Head of caudate nucleus (tissue), 42 donors: ENCODE measurements around the gene CPT1C.
A peak's percentile ranks its signal among the peaks of the same experiment; 100 is the strongest.

Experiments used
- DNase-seq, 42 donors: peaks; one replicate each; pipeline versions ENCODE4 v3.0.0 to v3.0.0-alpha.2; 2020 to 2021; ENCODE audit warnings: mixed read lengths in 7 of 42
- intact Hi-C: fragments of 100-400 bp; cut with DNase I; formaldehyde crosslinking; loops from one replicate; pipeline ENCODE4 v1.15.0; 2022

The CPT1C gene

GRCh38 chr19:49658566-49659442 is 32.1 kb upstream of the CPT1C start:
- intact Hi-C loops, result no loop called here
- no peak for DNase-seq

GRCh38 chr19:49660338-49660961 is 30.5 kb upstream of the CPT1C start:
- intact Hi-C loops, result loop anchor here (10.0 kb wide), 1 partner anchor 66 kb away; the partner anchor contains the start of gene PRR12

GRCh38 chr19:49662011-49662410 is 28.9 kb upstream of the CPT1C start:
- no peak for DNase-seq
- intact Hi-C loops, result loop anchor here (10.0 kb wide), 1 partner anchor 67 kb away; the partner anchor contains the start of gene PRR12

More at GRCh38 chr19:49660338-49660961, 30.5 kb upstream of the CPT1C start:
- no peak for DNase-seq

GRCh38 chr19:49663224-49663623 is 27.7 kb upstream of the CPT1C start:
- DNase-seq, result no peak
- intact Hi-C loops, result loop anchor here (10.0 kb wide), 1 partner anchor 68 kb away; the partner anchor contains the start of gene PRR12

- DNase-seq, result peak; percentile 85 to 97 (median 94)
- intact Hi-C loops, result loop anchor here (10.0 kb wide), 1 partner anchor 70 kb away; the partner anchor contains the start of gene PRR12
Measured at GRCh38 chr19:49664171-49665035, 26.5 kb upstream of the CPT1C start.

GRCh38 chr19:49665036-49665350 is 25.9 kb upstream of the CPT1C start:
- intact Hi-C loops, result loop anchor here (10.0 kb wide), 1 partner anchor 70 kb away; the partner anchor contains the start of gene PRR12
- no peak for DNase-seq

GRCh38 chr19:49665351-49666119 is 25.4 kb upstream of the CPT1C start, which contains the start of the genes BCL2L12 and IRF3:
Gene BCL2L12, plus strand, starts transcription at chr19:49665933. Its CDS starts 760 bp downstream, at chr19:49666693.
Gene IRF3, minus strand, starts transcription at chr19:49665857. Its CDS starts 1,019 bp downstream, at chr19:49664838.
- DNase-seq, result peak; percentile 92 to 100 (median 98)
- intact Hi-C loops, result loop anchor here (10.0 kb wide), 1 partner anchor 71 kb away; the partner anchor contains the start of gene PRR12

- DNase-seq, result no peak
- intact Hi-C loops, result loop anchor here (10.0 kb wide), 1 partner anchor 71 kb away; the partner anchor contains the start of gene PRR12
Measured at GRCh38 chr19:49666120-49666444, 24.8 kb upstream of the CPT1C start.

- intact Hi-C loops, result loop anchor here (10.0 kb wide), 1 partner anchor 73 kb away; the partner anchor contains the start of gene PRR12
- DNase-seq, result no peak
Measured at GRCh38 chr19:49667473-49667872, 23.4 kb upstream of the CPT1C start.

GRCh38 chr19:49669516-49669915 is 21.4 kb upstream of the CPT1C start:
- intact Hi-C loops, result loop anchor here (10.0 kb wide), 1 partner anchor 75 kb away; the partner anchor contains the start of gene PRR12
- DNase-seq, result no peak

- DNase-seq, result peak; percentile 57 to 90 (median 82)
- intact Hi-C loops, result no loop called here
Measured at GRCh38 chr19:49672131-49672919, 18.6 kb upstream of the CPT1C start.

- intact Hi-C loops, result loop anchor here (2.0 kb wide), 1 partner anchor 35 kb away; the partner anchor contains the start of gene RRAS
- DNase-seq, result peak in 22 of 42 donors; percentile 12 to 92 (median 82)
Measured at GRCh38 chr19:49676136-49676783, 14.7 kb upstream of the CPT1C start.

GRCh38 chr19:49676784-49677230 is 14.1 kb upstream of the CPT1C start:
- peak; percentile 99 to 100 (median 100) for DNase-seq
- intact Hi-C loops, result loop anchor here (2.0 kb wide), 1 partner anchor 36 kb away; the partner anchor contains the start of gene RRAS

GRCh38 chr19:49677231-49677900 is 13.6 kb upstream of the CPT1C start, which contains the start of gene PRMT1:
Gene PRMT1, plus strand, starts transcription at chr19:49677271. Its CDS starts 10 bp downstream, at chr19:49677281.
- DNase-seq, result peak in 14 of 42 donors; percentile 11 to 60 (median 39)
- intact Hi-C loops, result loop anchor here (2.0 kb wide), 1 partner anchor 37 kb away; the partner anchor contains the start of gene RRAS

GRCh38 chr19:49677901-49678674 is 12.8 kb upstream of the CPT1C start:
- intact Hi-C loops, result loop anchor here (2.0 kb wide), 1 partner anchor 37 kb away; the partner anchor contains the start of gene RRAS
- DNase-seq, result peak; percentile 55 to 86 (median 71)
